ENCODE data around the gene KAZALD1. TPM values are rescaled to one million over a fixed set of nuclear protein-coding genes. Genes with fewer than 3 reads are reported as not detected.

KAZALD1 gene
- total RNA-seq, 2 donors from 2014 or later: 7.0 to 7.5 TPM

DNA sequence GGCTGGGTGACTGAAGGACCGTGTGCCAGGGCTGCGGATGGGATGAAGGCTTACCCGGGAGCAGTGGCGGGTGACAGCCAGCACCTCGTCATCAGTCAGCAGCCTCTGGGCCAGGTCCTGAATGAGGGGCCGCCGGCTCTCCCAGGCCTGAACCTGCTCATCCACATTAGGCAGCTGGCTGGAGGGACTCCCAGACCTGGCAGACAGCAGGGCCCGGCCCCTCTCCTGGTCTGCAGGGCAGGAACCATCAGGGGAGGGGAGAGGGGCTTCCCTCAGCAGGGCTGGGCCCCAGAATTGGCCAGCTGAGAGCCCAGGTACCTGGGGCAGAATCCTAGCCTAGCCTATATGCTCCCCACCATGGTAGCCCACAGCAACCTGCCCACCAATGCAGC is 46.2 kb upstream of the KAZALD1 start:
- no peak overlapping the region for H3K4me3 ChIP-seq
- no peak overlapping the region for H3K27ac ChIP-seq
- peaks cover 0 to 32% of the 10 kb centered on the region in 2 donors for H3K4me1 ChIP-seq
- TF ChIP-seq, protein P1, sequence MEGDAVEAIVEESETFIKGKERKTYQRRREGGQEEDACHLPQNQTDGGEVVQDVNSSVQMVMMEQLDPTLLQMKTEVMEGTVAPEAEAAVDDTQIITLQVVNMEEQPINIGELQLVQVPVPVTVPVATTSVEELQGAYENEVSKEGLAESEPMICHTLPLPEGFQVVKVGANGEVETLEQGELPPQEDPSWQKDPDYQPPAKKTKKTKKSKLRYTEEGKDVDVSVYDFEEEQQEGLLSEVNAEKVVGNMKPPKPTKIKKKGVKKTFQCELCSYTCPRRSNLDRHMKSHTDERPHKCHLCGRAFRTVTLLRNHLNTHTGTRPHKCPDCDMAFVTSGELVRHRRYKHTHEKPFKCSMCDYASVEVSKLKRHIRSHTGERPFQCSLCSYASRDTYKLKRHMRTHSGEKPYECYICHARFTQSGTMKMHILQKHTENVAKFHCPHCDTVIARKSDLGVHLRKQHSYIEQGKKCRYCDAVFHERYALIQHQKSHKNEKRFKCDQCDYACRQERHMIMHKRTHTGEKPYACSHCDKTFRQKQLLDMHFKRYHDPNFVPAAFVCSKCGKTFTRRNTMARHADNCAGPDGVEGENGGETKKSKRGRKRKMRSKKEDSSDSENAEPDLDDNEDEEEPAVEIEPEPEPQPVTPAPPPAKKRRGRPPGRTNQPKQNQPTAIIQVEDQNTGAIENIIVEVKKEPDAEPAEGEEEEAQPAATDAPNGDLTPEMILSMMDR (IDR thresholded peaks at IDR 0.05): no peak
- no peaks in the 10 kb centered on the region for H3K9me3 ChIP-seq
- no peak for DNase-seq (ENCODE audit: low spot score)
- H3K27me3 ChIP-seq: no peaks in the 10 kb centered on the region
- H3K36me3 ChIP-seq: no peaks in the 10 kb centered on the region

- H3K4me1 ChIP-seq: peaks cover 0 to 30% of the 10 kb centered on the region in 2 donors
- no peak overlapping the region for H3K4me3 ChIP-seq
- no peak for DNase-seq (ENCODE audit: low spot score)
- H3K27ac ChIP-seq: no peak overlapping the region
- TF ChIP-seq, protein P1 (IDR thresholded peaks at IDR 0.05): no peak
- H3K36me3 ChIP-seq: no peaks in the 10 kb centered on the region
- no peaks in the 10 kb centered on the region for H3K27me3 ChIP-seq
- H3K9me3 ChIP-seq: no peaks in the 10 kb centered on the region
Observed at GRCh38 chr10:101016814-101017213, 45.0 kb upstream of the KAZALD1 start.

DNA sequence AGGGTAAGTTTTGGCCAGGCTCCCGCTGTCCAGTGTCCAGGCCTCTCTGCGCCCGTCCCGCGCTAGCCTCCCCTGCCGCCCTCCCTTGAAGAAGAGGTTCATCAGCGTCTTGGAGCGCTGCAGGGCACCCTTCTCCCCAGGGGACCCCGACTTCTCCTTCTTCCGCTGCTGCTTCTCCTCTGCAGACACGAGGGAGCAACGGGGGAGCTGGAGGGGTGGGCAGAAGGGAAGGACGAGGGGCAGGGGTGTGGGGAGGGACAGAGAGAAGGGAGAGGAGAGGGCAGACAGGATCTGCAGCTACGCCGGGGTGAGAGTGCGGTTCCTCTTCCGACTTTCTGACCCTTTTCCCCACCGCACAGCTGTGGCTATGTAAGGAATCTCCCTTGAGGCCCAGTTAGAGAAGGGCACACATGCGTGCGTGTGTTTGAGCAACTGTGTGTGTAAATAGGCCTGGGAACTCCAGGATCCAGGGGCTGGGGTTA is 43.6 kb upstream of the KAZALD1 start:
- H3K4me3 ChIP-seq: no peak overlapping the region
- H3K27ac ChIP-seq: no peak overlapping the region
- no peaks in the 10 kb centered on the region for H3K36me3 ChIP-seq
- TF ChIP-seq, protein P1 (IDR thresholded peaks at IDR 0.05): no peak
- H3K9me3 ChIP-seq: no peaks in the 10 kb centered on the region
- H3K27me3 ChIP-seq: no peaks in the 10 kb centered on the region
- peaks cover 0 to 16% of the 10 kb centered on the region in 2 donors for H3K4me1 ChIP-seq
- DNase-seq (ENCODE audit: low spot score): no peak

DNA sequence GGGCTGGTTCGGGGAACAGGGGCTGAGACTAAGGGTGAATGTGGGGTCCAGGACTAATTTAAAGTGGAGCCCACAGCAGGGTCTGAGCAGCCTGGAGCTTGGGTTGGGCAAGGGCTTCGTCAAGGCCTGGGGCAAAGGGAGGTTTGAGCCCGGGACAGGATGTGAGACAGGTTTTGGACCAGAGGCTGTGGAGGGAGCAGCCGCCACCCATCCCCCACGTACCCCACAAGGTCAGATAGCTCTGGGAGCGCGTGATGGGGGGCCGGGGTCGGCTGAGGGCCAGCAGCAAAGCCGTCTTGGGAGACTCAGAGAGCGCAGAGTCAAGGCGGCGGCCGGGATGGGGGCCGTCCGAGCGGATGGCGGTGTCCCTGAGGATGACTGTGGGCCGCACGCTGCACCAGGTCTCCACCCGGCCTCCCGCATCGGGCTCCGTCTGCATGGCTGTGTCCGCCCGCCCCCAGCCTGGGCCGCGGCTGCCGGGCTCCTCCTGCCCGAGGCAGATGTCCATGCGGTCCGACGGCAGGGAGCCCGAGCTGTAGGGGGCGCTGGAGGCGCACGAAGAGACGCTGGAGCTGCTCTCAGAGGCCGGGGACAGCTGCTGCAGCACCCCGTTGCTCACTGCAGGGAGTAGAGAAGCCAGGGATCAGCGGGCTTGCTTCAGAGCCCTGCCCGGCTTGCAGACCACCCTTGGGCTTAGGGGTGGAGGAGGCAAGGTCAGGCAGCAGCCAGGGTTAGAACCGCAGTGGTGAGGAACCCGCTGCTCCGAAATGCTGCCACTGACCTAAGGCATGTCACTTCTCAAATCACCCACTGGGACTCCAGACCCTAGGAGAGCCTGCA is 43.0 kb upstream of the KAZALD1 start:
- DNase-seq (ENCODE audit: low spot score): peak; percentile 85
- H3K36me3 ChIP-seq: no peaks in the 10 kb centered on the region
- TF ChIP-seq, protein P1 (IDR thresholded peaks at IDR 0.05): peak in 1 of 2 donors; percentile 80
- H3K9me3 ChIP-seq: no peaks in the 10 kb centered on the region
- peaks cover 0 to 12% of the 10 kb centered on the region in 2 donors for H3K4me1 ChIP-seq
- H3K27ac ChIP-seq: no peak overlapping the region
- no peaks in the 10 kb centered on the region for H3K27me3 ChIP-seq
- no peak overlapping the region for H3K4me3 ChIP-seq

DNA sequence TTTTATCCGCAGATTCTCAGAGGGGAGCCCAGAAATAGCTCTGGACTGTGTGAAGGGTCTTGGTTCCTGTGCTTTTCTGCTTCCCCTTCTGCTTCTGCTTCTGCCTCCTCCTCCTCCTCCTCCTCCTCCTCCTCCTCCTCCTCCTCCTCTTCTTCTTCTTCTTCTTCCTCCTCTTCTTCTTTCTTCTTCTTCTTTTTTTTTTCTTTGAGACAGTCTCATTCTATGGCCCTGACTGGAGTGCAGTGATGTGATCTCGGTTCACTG is 42.4 kb upstream of the KAZALD1 start:
- Histone ChIP-seq H3K9me3 (no peaks in the 10 kb centered on the region), H3K4me1 (peaks cover 0 to 7% of the 10 kb centered on the region in 2 donors), H3K27me3 (no peaks in the 10 kb centered on the region), H3K4me3 (no peak overlapping the region), H3K27ac (no peak overlapping the region), H3K36me3 (no peaks in the 10 kb centered on the region)
- no peak for DNase-seq (ENCODE audit: low spot score)
- TF ChIP-seq, protein P1 (IDR thresholded peaks at IDR 0.05): no peak

Measured in right atrium auricular region (tissue), 2 donors.